Measurements from ENCODE around the gene SEMA4G. TPM values are rescaled to one million over a fixed set of nuclear protein-coding genes. Genes with fewer than 3 reads are reported as not detected.

Gene SEMA4G
- total and polyA plus RNA-seq, 2 of the 13 experiments (the other 11 are each of a cell fraction or from before 2014, with no cell fraction given) = 46.2 to 207 TPM

GRCh38 chr10:101018118-101018599 lies 48.9 kb downstream of the SEMA4G start:
- H2AFZ ChIP-seq (ENCODE audit: low read length) = no peak overlapping the region
- POLR2A ChIA-PET = interaction anchor here (0.9 to 6.0 kb wide), 11 partner anchors 10 to 49 kb away, joined by 3 to 56 read pairs (median 5); partner anchors contain the start of genes LZTS2, PDZD7 and SFXN3
- TF ChIP-seq PCBP2 (optimal IDR thresholded peaks at IDR 0.05; ENCODE audit: low read depth, low read length, poor library complexity, severe bottlenecking) (no peak), FOXA3 (CRISPR knock-in tag; IDR thresholded peaks at IDR 0.05) (peak; percentile 58), ELF3 (CRISPR knock-in tag; IDR thresholded peaks at IDR 0.05) (no peak), SUZ12 (IDR thresholded peaks at IDR 0.05; ENCODE audit: low read depth, low read length) (no peak), ZNF362 (CRISPR knock-in tag; IDR thresholded peaks at IDR 0.05; ENCODE audit: borderline replicate concordance) (no peak), ZFP82 (CRISPR knock-in tag; IDR thresholded peaks at IDR 0.05; ENCODE audit: borderline replicate concordance) (no peak), ZNF510 (CRISPR knock-in tag; IDR thresholded peaks at IDR 0.05; ENCODE audit: low read depth) (no peak), ZNF614 (CRISPR knock-in tag; IDR thresholded peaks at IDR 0.05; ENCODE audit: borderline replicate concordance) (no peak), ZNF576 (CRISPR knock-in tag; IDR thresholded peaks at IDR 0.05) (no peak), ZBTB7A (CRISPR knock-in tag; IDR thresholded peaks at IDR 0.05) (peak; percentile 39; the same call in 1 of the 2 replicates), ZEB1 (IDR thresholded peaks at IDR 0.05; ENCODE audit: insufficient replicate concordance, low read depth) (no peak), USF2 (IDR thresholded peaks at IDR 0.05; ENCODE audit: low read depth, low read length) (no peak), USF2 (CRISPR knock-in tag; IDR thresholded peaks at IDR 0.05; ENCODE audit: borderline replicate concordance) (no peak), FOXP4 (CRISPR knock-in tag; IDR thresholded peaks at IDR 0.05) (no peak), ZFX (CRISPR knock-in tag; IDR thresholded peaks at IDR 0.05; ENCODE audit: low read depth) (peak; percentile 81; the same call in 1 of the 2 replicates), RBFOX2 (IDR thresholded peaks at IDR 0.05; ENCODE audit: low read depth, low read length) (no peak), FOSL2 (CRISPR knock-in tag; IDR thresholded peaks at IDR 0.05) (no peak), ZNF530 (CRISPR knock-in tag; IDR thresholded peaks at IDR 0.05; ENCODE audit: low read depth) (no peak), SMARCE1 (IDR thresholded peaks at IDR 0.05; ENCODE audit: borderline replicate concordance) (no peak), MYNN (CRISPR knock-in tag; IDR thresholded peaks at IDR 0.05; ENCODE audit: low read depth) (no peak)

More at GRCh38 chr10:101018118-101018599, 48.9 kb downstream of the SEMA4G start:
- DNase-seq (ENCODE audit: low spot score) (peak; percentile 68), FAIRE-seq (peak; percentile 26), ATAC-seq (peak; percentile 69)
- no peaks in the 10 kb centered on the region for H3K79me2 ChIP-seq (ENCODE audit: insufficient read depth, low read length)
- H3K9ac ChIP-seq (ENCODE audit: insufficient read depth, low read depth, low read length) = peak overlapping the region; percentile 52
- H3K36me3 ChIP-seq (replicated peaks in 1 of 2; ENCODE audit: control insufficient read depth in 1 of 2, insufficient read depth in 2 of 2, low read length in 2 of 2) = no peaks in the 10 kb centered on the region
- no peaks in the 10 kb centered on the region for H3K9me3 ChIP-seq (ENCODE audit: low read length)
- no peak overlapping the region for H3K27ac ChIP-seq (ENCODE audit: extremely low read length, insufficient read depth, low read length)
- peak overlapping the region; percentile 95 for H3K4me2 ChIP-seq (ENCODE audit: low read depth, low read length)
- H3K27me3 ChIP-seq (ENCODE audit: control insufficient read depth in 1 of 2, insufficient read depth in 2 of 2, low read length in 2 of 2) = peaks cover 1 to 13% of the 10 kb centered on the region in 2 experiments; a peak in 2 of 5 replicates
- intact Hi-C loops (cut with micrococcal nuclease; ENCODE audit: unreplicated experiment) = loop anchor here (2.0 kb wide), 1 partner anchor 49 kb away; no protein-coding TSS in a partner anchor
- CTCF ChIA-PET (ENCODE audit: low intra/inter-chr PET ratio, low total read pairs) = interaction anchor here (2.1 kb wide), 1 partner anchor 23 kb away, joined by 7 read pairs; no protein-coding TSS in a partner anchor
- in situ Hi-C loops (cut with HindIII; ENCODE audit: extremely low pct_ligation_motif_present, low pct_unique_long_range_greater_than_20kb) = no loop called here
- peaks cover 41% of the 10 kb centered on the region for H3K4me1 ChIP-seq (ENCODE audit: insufficient read depth, low read length)
- H3K4me3 ChIP-seq (replicated peaks in 1 of 3; ENCODE audit: insufficient read depth in 1 of 3, low read depth in 2 of 3, low read length in 3 of 3) = peak overlapping the region; percentile 25 to 69 (median 55); a peak in 5 of 6 replicates
- no TSS peak for BruUV-seq (replicated peaks)
- WGBS (ENCODE audit: low lambda C conversion rate) = 27% methylated on average over 18 of the region's 20 CpGs
- H4K20me1 ChIP-seq (ENCODE audit: insufficient read depth, low read length) = no peaks in the 10 kb centered on the region
